ENCODE data around the gene DNAJC2.
"Not testable (repeated sequence)": the region's sequence is repeated elsewhere in the genome, so short reads cannot be mapped to it uniquely, and the experiment has no call there.

The DNAJC2 gene

DNA sequence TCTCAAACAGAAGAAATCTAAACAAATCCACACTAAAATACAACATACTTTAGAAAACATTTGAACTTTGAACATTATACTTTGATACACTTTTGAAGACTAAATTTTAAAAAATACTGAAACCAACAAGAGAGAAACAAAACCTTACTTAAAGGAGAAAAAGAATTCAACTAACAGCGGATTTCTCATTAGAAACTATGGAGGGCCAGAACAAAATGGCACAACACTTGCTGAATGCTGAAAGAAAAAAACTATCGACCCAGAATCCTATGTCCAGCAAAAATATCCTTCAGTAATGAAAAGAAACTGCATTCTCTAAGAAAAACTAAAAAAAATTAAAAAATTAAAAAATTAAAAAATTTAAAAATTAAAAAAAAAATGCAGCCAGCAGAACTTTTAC is 80.5 kb downstream of the DNAJC2 start:
- DNase-seq (ENCODE audit: low read depth): not testable (repeated sequence)

Measured in ELR (cell line).